ENCODE results near the gene LY9.
"Not testable (repeated sequence)": the region's sequence is repeated elsewhere in the genome, so short reads cannot be mapped to it uniquely, and the experiment has no call there.

Gene LY9

DNA sequence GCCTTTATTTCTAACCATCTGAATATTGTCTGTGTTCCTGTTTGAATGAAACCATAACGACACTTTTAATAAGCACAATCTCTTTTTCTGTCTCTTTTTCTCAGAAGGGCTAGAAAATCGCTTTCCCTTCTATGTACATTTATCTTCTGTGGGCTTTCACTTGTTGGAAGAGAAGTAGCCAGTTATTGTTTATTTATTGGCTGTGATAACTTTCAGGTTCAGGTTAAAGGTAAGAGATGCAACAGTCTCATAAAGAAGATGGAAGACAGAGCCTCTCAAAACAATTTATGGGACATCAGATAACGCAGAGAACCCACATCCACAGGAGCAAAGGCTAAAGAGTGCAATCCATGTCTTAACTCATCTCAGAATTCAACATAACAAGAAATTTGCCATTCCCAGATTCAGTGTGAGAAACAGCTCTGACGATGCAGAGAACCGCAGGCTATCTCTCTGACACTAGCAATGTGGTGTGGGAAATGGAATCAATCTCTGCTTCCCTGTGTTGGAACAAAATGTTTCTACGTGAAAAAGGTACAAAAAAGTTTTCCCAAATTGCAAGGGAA, 70.8 kb downstream of the LY9 start:
- DNase-seq = no peak

GRCh38 chr1:160867651-160868050, 71.7 kb downstream of the LY9 start:
- DNase-seq = not testable (repeated sequence)

GRCh38 chr1:160868141-160868540, 72.2 kb downstream of the LY9 start:
- DNase-seq = no peak

DNA sequence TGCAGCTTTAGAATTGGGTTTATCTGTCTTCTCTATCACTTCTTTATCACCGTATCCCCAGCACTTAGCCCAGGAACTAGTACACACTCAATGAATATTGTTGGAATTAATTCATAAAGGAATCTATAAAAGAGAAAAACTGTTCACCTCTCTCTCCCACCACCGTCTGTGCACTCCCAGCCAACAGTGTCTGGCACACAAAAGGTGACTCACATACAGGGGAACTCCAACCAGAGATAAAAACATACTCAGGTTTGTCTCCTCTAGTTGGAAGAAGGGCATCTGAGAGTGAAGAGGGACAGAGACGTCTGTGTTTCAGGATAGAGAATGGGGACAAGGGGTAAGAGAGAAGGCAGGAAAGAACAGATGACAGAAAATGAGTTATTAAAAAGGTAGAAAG, 79.0 kb downstream of the LY9 start:
- no peak for DNase-seq

DNA sequence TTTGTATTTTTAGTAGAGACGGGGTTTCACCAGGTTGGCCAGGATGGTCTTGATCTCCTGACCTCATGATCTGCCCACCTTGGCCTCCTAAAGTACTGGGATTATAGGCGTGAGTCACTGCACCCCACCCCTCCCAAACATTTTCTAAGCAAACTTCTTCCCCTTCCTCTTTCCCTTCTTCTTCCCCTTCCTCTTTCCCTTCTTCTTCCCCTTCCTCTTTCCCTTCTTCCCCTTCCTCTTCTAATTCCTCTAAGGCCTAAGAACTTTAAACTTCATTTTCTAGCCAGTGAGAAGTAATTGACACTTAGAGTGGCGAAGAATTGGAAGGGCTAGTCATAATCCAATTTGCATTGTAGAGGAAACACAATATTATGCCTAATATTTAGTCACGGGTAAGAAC, 79.6 kb downstream of the LY9 start:
- DNase-seq = not testable (repeated sequence)

- no peak for DNase-seq
These were observed 80.3 kb downstream of the LY9 start for GRCh38 chr1:160876311-160876710.

DNA sequence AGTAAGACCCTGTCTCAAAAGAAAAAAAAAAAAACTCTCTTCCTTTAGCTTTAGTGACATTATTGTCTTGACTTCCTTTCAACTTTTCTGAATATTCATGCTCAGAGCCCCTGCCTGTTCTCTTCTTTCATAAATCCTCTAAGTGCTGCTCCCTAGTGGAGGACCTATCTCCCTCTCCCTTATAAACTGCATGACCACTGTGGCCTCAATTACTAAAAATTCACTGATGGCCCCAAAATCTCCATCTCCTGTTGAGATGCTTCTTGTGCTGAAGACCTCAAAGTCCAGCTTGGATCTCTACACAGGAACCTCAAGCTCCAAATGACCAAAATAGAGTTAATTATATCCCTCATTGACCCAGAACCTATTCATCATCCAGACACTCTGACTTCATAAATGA, 81.2 kb downstream of the LY9 start:
- no peak for DNase-seq
